H9 (cell line): ENCODE measurements around the gene OR2L8. TPM values are rescaled to one million over a fixed set of nuclear protein-coding genes. Genes with fewer than 3 reads are reported as not detected.

Experiments
- DNase-seq: peaks from one replicate; pipeline ENCODE4 v3.0.0-alpha.2; 2017
- H2AFZ ChIP-seq: one replicate; pipeline ENCODE4 v1.6.1; 2013; ENCODE audit warnings: mild to moderate bottlenecking, low read length, control low read depth, moderate library complexity
- H2AK5ac ChIP-seq: 2 replicates; pipeline ENCODE4 v1.6.1; 2013; ENCODE audit warnings: low read length, control low read depth, mixed read lengths; ENCODE audit not compliant: insufficient read length
- H2BK120ac ChIP-seq: one replicate; pipeline ENCODE4 v1.6.1; 2013; ENCODE audit warnings: low read depth, mild to moderate bottlenecking, low read length, control low read depth, inconsistent platforms; ENCODE audit not compliant: poor library complexity, severe bottlenecking
- H2BK12ac ChIP-seq: 2 replicates; pipeline ENCODE4 v1.6.1; 2013; ENCODE audit warnings: low read length, control low read depth, mixed read lengths, low read depth; ENCODE audit not compliant: insufficient read length
- H2BK15ac ChIP-seq: 2 replicates; pipeline ENCODE4 v1.6.1; 2013; ENCODE audit warnings: low read depth, low read length, control low read depth
- H2BK20ac ChIP-seq: one replicate; pipeline ENCODE4 v1.6.1; 2013; ENCODE audit warnings: low read depth, mild to moderate bottlenecking, low read length, control low read depth, inconsistent platforms; ENCODE audit not compliant: poor library complexity, severe bottlenecking
- H2BK5ac ChIP-seq: 2 replicates; pipeline ENCODE4 v1.6.1; 2013; ENCODE audit warnings: low read length, control low read depth, mixed read lengths; ENCODE audit not compliant: insufficient read length
- H3K14ac ChIP-seq: 2 replicates; pipeline ENCODE4 v1.6.1; 2013; ENCODE audit warnings: low read length, control low read depth; ENCODE audit not compliant: insufficient read depth
- H3K18ac ChIP-seq: 2 replicates; pipeline ENCODE4 v1.6.1; 2013; ENCODE audit warnings: low read depth, mild to moderate bottlenecking, mixed read lengths, low read length, control low read depth; ENCODE audit not compliant: insufficient read length
- H3K23ac ChIP-seq: 2 replicates; pipeline ENCODE4 v1.6.1; 2013; ENCODE audit warnings: low read length, control low read depth, mixed read lengths, low read depth; ENCODE audit not compliant: insufficient read length
- H3K23me2 ChIP-seq: 2 replicates; pipeline ENCODE4 v1.6.1; 2013; ENCODE audit warnings: low read depth, mild to moderate bottlenecking, mixed read lengths, low read length, control low read depth; ENCODE audit not compliant: insufficient read length, poor library complexity, severe bottlenecking
- H3K27ac ChIP-seq: 2 replicates; pipeline ENCODE4 v1.5.1; 2013; ENCODE audit warnings: low read length, control low read depth, mixed read lengths, low read depth; ENCODE audit not compliant: insufficient read length
- H3K27me3 ChIP-seq: 2 replicates; pipeline ENCODE4 v1.6.1; 2013; ENCODE audit warnings: low read length, control low read depth, inconsistent platforms; ENCODE audit not compliant: insufficient read depth
- H3K4ac ChIP-seq: 2 replicates; pipeline ENCODE4 v1.6.1; 2013; ENCODE audit warnings: low read depth, mild to moderate bottlenecking, control low read depth, inconsistent platforms, low read length, moderate library complexity
- H3K4me1 ChIP-seq: 2 replicates; pipeline ENCODE4 v1.6.1; 2013; ENCODE audit warnings: low read length, control low read depth, inconsistent platforms; ENCODE audit not compliant: insufficient read depth
- H3K4me2 ChIP-seq: 2 replicates; pipeline ENCODE4 v1.6.1; 2013; ENCODE audit warnings: low read length, control low read depth, mixed read lengths; ENCODE audit not compliant: insufficient read length, insufficient read depth
- H3K56ac ChIP-seq: 2 replicates; pipeline ENCODE4 v1.6.1; 2013; ENCODE audit warnings: low read depth, mild to moderate bottlenecking, mixed read lengths, low read length, control low read depth; ENCODE audit not compliant: insufficient read length
- H3K79me1 ChIP-seq: 2 replicates; pipeline ENCODE4 v1.6.1; 2013; ENCODE audit warnings: low read depth, mild to moderate bottlenecking, moderate library complexity, low read length, control low read depth, inconsistent platforms; ENCODE audit not compliant: insufficient read depth, poor library complexity, severe bottlenecking
- H3K79me2 ChIP-seq: 2 replicates; pipeline ENCODE4 v1.6.1; 2013; ENCODE audit warnings: low read length, control low read depth, inconsistent platforms; ENCODE audit not compliant: insufficient read depth
- H3K9ac ChIP-seq: 2 replicates; pipeline ENCODE4 v1.6.1; 2013; ENCODE audit warnings: low read length, control low read depth, mixed read lengths; ENCODE audit not compliant: insufficient read length; ENCODE audit errors: extremely low read depth
- H3K9me3 ChIP-seq: one replicate; pipeline ENCODE4 v1.6.1; 2013; ENCODE audit warnings: low read depth, low read length, inconsistent platforms; ENCODE audit not compliant: control insufficient read depth
- H3T11ph ChIP-seq: one replicate; pipeline ENCODE4 v1.6.1; 2013; ENCODE audit warnings: mild to moderate bottlenecking, low read length, control low read depth, inconsistent platforms
- H4K20me1 ChIP-seq: one replicate; pipeline ENCODE4 v1.6.1; 2013; ENCODE audit not compliant: control insufficient read depth, insufficient read length, insufficient read depth
- H4K5ac ChIP-seq: 2 replicates; pipeline ENCODE4 v1.6.1; 2013; ENCODE audit warnings: low read depth, mild to moderate bottlenecking, mixed read lengths, low read length, control low read depth; ENCODE audit not compliant: insufficient read length
- H4K8ac ChIP-seq: replicated peaks from 2 replicates; pipeline ENCODE4 v1.6.1; 2013; ENCODE audit warnings: low read length, control low read depth, mixed read lengths, low read depth; ENCODE audit not compliant: insufficient read length
- H4K91ac ChIP-seq: 2 replicates; pipeline ENCODE4 v1.6.1; 2013; ENCODE audit warnings: low read depth, mild to moderate bottlenecking, moderate library complexity, mixed read lengths, low read length, control low read depth; ENCODE audit not compliant: insufficient read length
- H3K27ac Mint-ChIP-seq, 3 experiments: 2 replicates in 2 of 3; 3 replicates in 1 of 3; pipeline ENCODE4 v1.8.0; 2020 to 2021; ENCODE audit warnings: mixed read lengths in 3 of 3, mild to moderate bottlenecking in 1 of 3, moderate library complexity in 1 of 3
- H3K27me3 Mint-ChIP-seq: 2 replicates; pipeline ENCODE4 v1.8.0; 2021; ENCODE audit warnings: low read depth, mild to moderate bottlenecking, moderate library complexity, mixed read lengths
- H3K36me3 Mint-ChIP-seq, 3 experiments: 2 replicates in 2 of 3; 3 replicates in 1 of 3; pipeline ENCODE4 v1.8.0; 2020 to 2021; ENCODE audit warnings: low read depth in 3 of 3, mixed read lengths in 3 of 3; ENCODE audit not compliant: insufficient read depth in 1 of 3
- H3K4me1 Mint-ChIP-seq, 2 experiments: 2 replicates each; pipeline ENCODE4 v1.8.0; 2020; ENCODE audit warnings: mixed read lengths in 2 of 2
- H3K4me3 Mint-ChIP-seq, 2 experiments: 2 replicates in 1 of 2; 3 replicates in 1 of 2; pipeline ENCODE4 v1.8.0; 2020 to 2021; ENCODE audit warnings: mild to moderate bottlenecking in 2 of 2, mixed read lengths in 2 of 2, moderate library complexity in 1 of 2
- H3K9me3 Mint-ChIP-seq, 2 experiments: 2 replicates in 1 of 2; 3 replicates in 1 of 2; pipeline ENCODE4 v1.8.0; 2020; ENCODE audit warnings: mild to moderate bottlenecking in 2 of 2, mixed read lengths in 2 of 2, moderate library complexity in 1 of 2
- WGBS: extraction: QIAGEN DNeasy Blood & Tissue Kit; methylation state at CpG from one replicate; pipeline ENCODE4 v1.1.7; 2013; ENCODE audit warnings: missing lambda C conversion rate, low lambda C conversion rate, mixed read lengths; ENCODE audit not compliant: insufficient read length; ENCODE audit errors: extremely low coverage; 5-methylcytosine and 5-hydroxymethylcytosine counted together
- total RNA-seq: library from RNA; stranded (reverse); gene quantifications from 2 replicates; pipeline ENCODE4 v1.2.1, GENCODE V29; 2021
- TF ChIP-seq, protein P1 (sequence below): fragments of 200-600 bp; sonication (generic); conservative IDR thresholded peaks from 3 replicates; pipeline ENCODE4 v1.8.0; 2021; ENCODE audit warnings: antibody characterized with exemption, mild to moderate bottlenecking

OR2L8 gene
- total RNA-seq, 1 experiment from 2014 or later, result 0.24 TPM

DNA sequence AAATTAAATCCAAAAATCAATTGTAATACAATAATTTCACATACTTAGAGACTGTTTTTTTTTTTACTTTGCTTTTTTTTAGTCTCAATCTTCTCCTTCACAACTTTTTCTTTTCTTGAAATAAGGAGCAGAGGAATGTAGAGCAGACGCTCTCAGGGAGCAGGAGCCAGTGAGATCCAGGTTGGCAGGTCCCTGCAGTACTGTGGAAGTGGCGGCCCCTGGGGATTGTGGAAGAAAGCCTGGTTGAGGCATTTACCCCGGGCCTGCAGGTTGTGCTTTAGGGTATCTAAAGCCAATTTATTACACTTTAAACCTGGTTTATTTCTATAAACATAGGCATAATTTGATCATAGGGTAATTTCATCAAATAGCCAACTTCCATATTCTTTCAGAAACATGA, 24.7 kb upstream of the OR2L8 start:
- Histone ChIP-seq H3K9me3 (peaks cover 9% of the 10 kb centered on the region), H3K4me2 (no peak overlapping the region), H3K4ac (no peak overlapping the region), H3K14ac (no peak overlapping the region), H3K27me3 (no peaks in the 10 kb centered on the region), H3T11ph (no peak overlapping the region), H3K79me1 (no peaks in the 10 kb centered on the region), H3K23me2 (no peaks in the 10 kb centered on the region), H4K8ac (no peak overlapping the region), H2AK5ac (no peak overlapping the region), H4K91ac (no peak overlapping the region), H3K18ac (no peak overlapping the region), H3K27ac (no peak overlapping the region), H3K56ac (no peak overlapping the region), H4K5ac (no peak overlapping the region), H3K4me1 (no peaks in the 10 kb centered on the region), H2BK5ac (no peak overlapping the region), H4K20me1 (no peaks in the 10 kb centered on the region), H2BK120ac (no peak overlapping the region), H2BK15ac (no peak overlapping the region), H3K79me2 (no peaks in the 10 kb centered on the region), H2AFZ (no peak overlapping the region), H2BK20ac (no peak overlapping the region), H3K9ac (no peak overlapping the region), H3K23ac (no peak overlapping the region), H2BK12ac (no peak overlapping the region)
- TF ChIP-seq, protein P1, sequence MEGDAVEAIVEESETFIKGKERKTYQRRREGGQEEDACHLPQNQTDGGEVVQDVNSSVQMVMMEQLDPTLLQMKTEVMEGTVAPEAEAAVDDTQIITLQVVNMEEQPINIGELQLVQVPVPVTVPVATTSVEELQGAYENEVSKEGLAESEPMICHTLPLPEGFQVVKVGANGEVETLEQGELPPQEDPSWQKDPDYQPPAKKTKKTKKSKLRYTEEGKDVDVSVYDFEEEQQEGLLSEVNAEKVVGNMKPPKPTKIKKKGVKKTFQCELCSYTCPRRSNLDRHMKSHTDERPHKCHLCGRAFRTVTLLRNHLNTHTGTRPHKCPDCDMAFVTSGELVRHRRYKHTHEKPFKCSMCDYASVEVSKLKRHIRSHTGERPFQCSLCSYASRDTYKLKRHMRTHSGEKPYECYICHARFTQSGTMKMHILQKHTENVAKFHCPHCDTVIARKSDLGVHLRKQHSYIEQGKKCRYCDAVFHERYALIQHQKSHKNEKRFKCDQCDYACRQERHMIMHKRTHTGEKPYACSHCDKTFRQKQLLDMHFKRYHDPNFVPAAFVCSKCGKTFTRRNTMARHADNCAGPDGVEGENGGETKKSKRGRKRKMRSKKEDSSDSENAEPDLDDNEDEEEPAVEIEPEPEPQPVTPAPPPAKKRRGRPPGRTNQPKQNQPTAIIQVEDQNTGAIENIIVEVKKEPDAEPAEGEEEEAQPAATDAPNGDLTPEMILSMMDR, result 0 out of 3 replicates have a peak, but pooled peaks have one; percentile 16
- WGBS, result no CpG with 5 or more reads among the region's 3 CpGs
- Mint-ChIP-seq H3K27ac (no peak overlapping the region), H3K36me3 (no peaks in the 10 kb centered on the region; a peak in 2 of 7 replicates), H3K4me1 (no peaks in the 10 kb centered on the region), H3K9me3 (peaks cover 56 to 59% of the 10 kb centered on the region in 2 experiments), H3K4me3 (no peak overlapping the region), H3K27me3 (no peaks in the 10 kb centered on the region; the same call in 1 of the 2 replicates)
- no peak for DNase-seq
